Neural cell (in vitro differentiated cells): ENCODE data around the gene TSPEAR. TPM values are rescaled to one million over a fixed set of nuclear protein-coding genes. Genes with fewer than 3 reads are reported as not detected.

Source experiments
- H2AFZ ChIP-seq: fragments of 200-600, 300-800 bp; sonication (generic), shearing (Covaris generic); 2 replicates; pipeline ENCODE4 v1.6.0; 2014; ENCODE audit warnings: low read depth, mild to moderate bottlenecking, antibody characterized with exemption, low read length, moderate library complexity
- H3F3A ChIP-seq: fragments of 200-600 bp; shearing (Covaris generic); 2 replicates; pipeline ENCODE4 v1.6.1; 2016; ENCODE audit warnings: mild to moderate bottlenecking, moderate library complexity, mixed read lengths, antibody characterized with exemption, low read length; ENCODE audit not compliant: insufficient read depth, poor library complexity, severe bottlenecking
- H3K27ac ChIP-seq: fragments of 200-600, 300-800 bp; sonication (generic), shearing (Covaris generic); 2 replicates; pipeline ENCODE4 v1.5.1; 2014; ENCODE audit warnings: mild to moderate bottlenecking, low read length, moderate library complexity
- H3K27me3 ChIP-seq: fragments of 300-800, 200-600 bp; sonication (generic), shearing (Covaris generic); 2 replicates; pipeline ENCODE4 v1.6.0; 2014; ENCODE audit warnings: mild to moderate bottlenecking, low read depth, low read length, moderate library complexity; ENCODE audit not compliant: insufficient read depth
- H3K36me3 ChIP-seq: fragments of 300-800, 200-600 bp; sonication (generic), shearing (Covaris generic); 2 replicates; pipeline ENCODE4 v1.5.1; 2014; ENCODE audit warnings: mild to moderate bottlenecking, antibody characterized with exemption, low read length, moderate library complexity; ENCODE audit not compliant: insufficient read depth
- H3K4me2 ChIP-seq: fragments of 300-800, 200-600 bp; sonication (generic), shearing (Covaris generic); 2 replicates; pipeline ENCODE4 v1.6.0; 2014; ENCODE audit warnings: mild to moderate bottlenecking, low read length
- H3K4me3 ChIP-seq: fragments of 300-800, 200-600 bp; sonication (generic), shearing (Covaris generic); 2 replicates; pipeline ENCODE4 v1.5.1; 2014; ENCODE audit warnings: mild to moderate bottlenecking, low read length, moderate library complexity
- H3K79me2 ChIP-seq: fragments of 200-600 bp; shearing (Covaris generic); replicated peaks from 2 replicates; pipeline ENCODE4 v1.6.0; 2014; ENCODE audit warnings: mild to moderate bottlenecking, low read length, moderate library complexity; ENCODE audit not compliant: insufficient read depth
- H3K9ac ChIP-seq: fragments of 300-800, 200-600 bp; sonication (generic), shearing (Covaris generic); 2 replicates; pipeline ENCODE4 v1.6.1; 2016; ENCODE audit warnings: mild to moderate bottlenecking, low read length, mixed read lengths
- H3K9me2 ChIP-seq: fragments of 200-600 bp; shearing (Covaris generic); 2 replicates; pipeline ENCODE4 v1.6.1; 2016; ENCODE audit warnings: mild to moderate bottlenecking, low read length, mixed read lengths; ENCODE audit not compliant: insufficient read depth
- H3K9me3 ChIP-seq: fragments of 200-600, 300-800 bp; sonication (generic), shearing (Covaris generic); 2 replicates; pipeline ENCODE4 v1.6.1; 2016; ENCODE audit warnings: mild to moderate bottlenecking, mixed run types, low read length, moderate library complexity, mixed read lengths
- H4K20me1 ChIP-seq: fragments of 200-600 bp; shearing (Covaris generic); 2 replicates; pipeline ENCODE4 v1.6.1; 2016; ENCODE audit warnings: mild to moderate bottlenecking, mixed run types; ENCODE audit not compliant: insufficient read depth
- CTCF ChIP-seq: fragments of 450-650 bp; IDR thresholded peaks from 2 replicates; pipeline ENCODE4 v1.5.1; 2014; ENCODE audit warnings: antibody characterized with exemption, mild to moderate bottlenecking, moderate library complexity; ENCODE audit not compliant: poor library complexity, severe bottlenecking
- EP300 ChIP-seq: fragments of 450-650 bp; conservative IDR thresholded peaks from 2 replicates; pipeline ENCODE4 v1.6.1; 2014; ENCODE audit warnings: antibody characterized with exemption, mild to moderate bottlenecking, moderate library complexity; ENCODE audit not compliant: poor library complexity, severe bottlenecking
- EZH2 ChIP-seq: fragments of 200-600, 300-800 bp; shearing (Covaris generic), sonication (generic); IDR thresholded peaks from 2 replicates; pipeline ENCODE4 v1.6.1; 2014; ENCODE audit warnings: antibody characterized with exemption, low read length, borderline replicate concordance, mild to moderate bottlenecking; ENCODE audit not compliant: insufficient read depth, poor library complexity, severe bottlenecking
- MXI1 ChIP-seq: fragments of 450-650 bp; conservative IDR thresholded peaks from 2 replicates; pipeline ENCODE4 v1.6.1; 2014; ENCODE audit warnings: antibody characterized with exemption, mild to moderate bottlenecking; ENCODE audit not compliant: poor library complexity, severe bottlenecking
- POLR2AphosphoS5 ChIP-seq: IDR thresholded peaks from 2 replicates; pipeline ENCODE4 v1.6.1; 2012
- RAD21 ChIP-seq: fragments of 450-650 bp; conservative IDR thresholded peaks from 2 replicates; pipeline ENCODE4 v1.6.1; 2014; ENCODE audit warnings: antibody characterized with exemption, mild to moderate bottlenecking, moderate library complexity
- REST ChIP-seq: IDR thresholded peaks from 2 replicates; pipeline ENCODE4 v1.6.1; 2012; ENCODE audit warnings: borderline replicate concordance
- SMC3 ChIP-seq: fragments of 450-650 bp; conservative IDR thresholded peaks from 2 replicates; pipeline ENCODE4 v1.6.1; 2014; ENCODE audit warnings: antibody characterized with exemption, mild to moderate bottlenecking, moderate library complexity; ENCODE audit not compliant: poor library complexity
- TAF1 ChIP-seq: IDR thresholded peaks from 2 replicates; pipeline ENCODE4 v1.6.1; 2012; ENCODE audit warnings: low read depth
- polyA plus RNA-seq: library from polyadenylated mRNA; depleted of rRNA; stranded (reverse); fragments of >200 nt; gene quantifications from 2 replicates; pipeline ENCODE4 v1.2.3, GENCODE V29; 2014

TSPEAR gene
- polyA plus RNA-seq, 1 donor from 2014 or later: 0.19 TPM

- Histone ChIP-seq H3K27me3 (no peaks in the 10 kb centered on the region), H4K20me1 (no peaks in the 10 kb centered on the region), H3K36me3 (no peaks in the 10 kb centered on the region), H3K9me2 (no peaks in the 10 kb centered on the region), H3K9me3 (no peaks in the 10 kb centered on the region), H3K4me2 (no peak overlapping the region), H2AFZ (no peak overlapping the region), H3K4me3 (no peak overlapping the region), H3K79me2 (no peaks in the 10 kb centered on the region), H3F3A (no peaks in the 10 kb centered on the region), H3K9ac (no peak overlapping the region), H3K27ac (no peak overlapping the region)
- TF ChIP-seq POLR2AphosphoS5 (no peak), EZH2 (no peak), REST (no peak), RAD21 (no peak), SMC3 (no peak), CTCF (no peak), EP300 (no peak), MXI1 (no peak), TAF1 (no peak)
These were observed 240.0 kb downstream of the TSPEAR start for GRCh38 chr21:44471341-44471740.

- no peak overlapping the region for H3K9ac ChIP-seq
- TF ChIP-seq CTCF (no peak), SMC3 (no peak), MXI1 (no peak), POLR2AphosphoS5 (no peak), TAF1 (no peak), REST (no peak), RAD21 (no peak), EP300 (no peak), EZH2 (no peak)
- H2AFZ ChIP-seq: no peak overlapping the region
- H3K79me2 ChIP-seq: no peaks in the 10 kb centered on the region
- H3K4me3 ChIP-seq: no peak overlapping the region
- no peaks in the 10 kb centered on the region for H3F3A ChIP-seq
- H3K9me2 ChIP-seq: no peaks in the 10 kb centered on the region
- H3K9me3 ChIP-seq: no peaks in the 10 kb centered on the region
- no peak overlapping the region for H3K27ac ChIP-seq
- H3K36me3 ChIP-seq: no peaks in the 10 kb centered on the region
- H3K27me3 ChIP-seq: no peaks in the 10 kb centered on the region
- no peak overlapping the region for H3K4me2 ChIP-seq
- no peaks in the 10 kb centered on the region for H4K20me1 ChIP-seq
These were observed 243.5 kb downstream of the TSPEAR start for GRCh38 chr21:44467859-44468195.
